Lung (tissue), 12 donors: ENCODE results near the gene PARD3B. TPM values are rescaled to one million over a fixed set of nuclear protein-coding genes. Genes with fewer than 3 reads are reported as not detected.

ENCODE experiments used
- ATAC-seq: fragments of 200-7000 bp; cut with Tn5 transposase; one replicate; pipeline ENCODE4 v1.9.1; 2020; ENCODE audit warnings: moderate number of reproducible peaks; ENCODE audit not compliant: insufficient read depth, low FRiP score
- DNase-seq, 3 donors: peaks; one replicate each; pipeline ENCODE4 v3.0.0-alpha.2; 2013 to 2017
- H3K27ac ChIP-seq, 2 donors: one replicate each; pipeline ENCODE4 v1.5.1; 2013; ENCODE audit warnings: mild to moderate bottlenecking in 2 of 2, moderate library complexity in 2 of 2, control low read depth in 1 of 2, inconsistent platforms in 1 of 2, low read depth in 1 of 2, low read length in 1 of 2
- H3K27me3 ChIP-seq, 3 donors: one replicate each; pipeline ENCODE4 v1.5.1; 2013; ENCODE audit warnings: low read length in 2 of 3; ENCODE audit not compliant: control insufficient read depth in 3 of 3, insufficient read depth in 3 of 3
- H3K36me3 ChIP-seq, 4 donors: one replicate each; pipeline ENCODE4 v1.5.1; 2013; ENCODE audit warnings: low read length in 4 of 4, mild to moderate bottlenecking in 1 of 4, moderate library complexity in 1 of 4; ENCODE audit not compliant: control insufficient read depth in 4 of 4, insufficient read depth in 4 of 4
- H3K4me1 ChIP-seq, 5 donors: one replicate each; pipeline ENCODE4 v1.5.1; 2013; ENCODE audit warnings: low read length in 5 of 5, mild to moderate bottlenecking in 2 of 5, moderate library complexity in 1 of 5; ENCODE audit not compliant: control insufficient read depth in 5 of 5, insufficient read depth in 5 of 5
- H3K4me3 ChIP-seq: one replicate; pipeline ENCODE4 v1.5.1; 2013; ENCODE audit warnings: mild to moderate bottlenecking, control low read depth, moderate library complexity
- H3K9ac ChIP-seq, 2 donors: one replicate each; pipeline ENCODE4 v1.5.1; 2013; ENCODE audit warnings: low read length in 2 of 2, control low read depth in 1 of 2; ENCODE audit not compliant: insufficient read depth in 1 of 2
- H3K9me3 ChIP-seq, 4 donors: one replicate each; pipeline ENCODE4 v1.5.1; 2013; ENCODE audit warnings: low read length in 3 of 4, mild to moderate bottlenecking in 1 of 4, moderate library complexity in 1 of 4; ENCODE audit not compliant: control insufficient read depth in 4 of 4, insufficient read depth in 3 of 4
- WGBS, 2 donors: extraction: QIAGEN DNeasy Blood & Tissue Kit; methylation state at CpG; one replicate each; pipeline ENCODE4 v1.1.7; 2013; 5-methylcytosine and 5-hydroxymethylcytosine counted together
- polyA plus RNA-seq, 2 donors: library from polyadenylated mRNA; stranded (reverse); fragments of 200-250 nt; gene quantifications; one replicate each; pipeline ENCODE4 v1.2.1, GENCODE V29; 2013
- total RNA-seq, 2 donors: library from RNA; depleted of rRNA in 1 of 2; stranded (reverse); fragments of >200 nt in 1 of 2; gene quantifications; one replicate each; pipeline ENCODE4 v1.2.1, GENCODE V29; 2014 to 2021
- TF ChIP-seq, protein P1 (sequence below): IDR thresholded peaks from 2 replicates; pipeline ENCODE4 v1.5.1; 2012; ENCODE audit warnings: mild to moderate bottlenecking; ENCODE audit errors: control extremely low read depth, extremely low read depth
- donor health status: control.
- donor health status: control.
- donor health status: Bipolar disorder and iron deficiency.
- donor health status: healthy.
- donor health status: DM: yes; HTN: yes; CAD: no.

PARD3B gene
- total and polyA plus RNA-seq, 4 donors: 2.4 to 38.7 (median 17.1) TPM

DNA sequence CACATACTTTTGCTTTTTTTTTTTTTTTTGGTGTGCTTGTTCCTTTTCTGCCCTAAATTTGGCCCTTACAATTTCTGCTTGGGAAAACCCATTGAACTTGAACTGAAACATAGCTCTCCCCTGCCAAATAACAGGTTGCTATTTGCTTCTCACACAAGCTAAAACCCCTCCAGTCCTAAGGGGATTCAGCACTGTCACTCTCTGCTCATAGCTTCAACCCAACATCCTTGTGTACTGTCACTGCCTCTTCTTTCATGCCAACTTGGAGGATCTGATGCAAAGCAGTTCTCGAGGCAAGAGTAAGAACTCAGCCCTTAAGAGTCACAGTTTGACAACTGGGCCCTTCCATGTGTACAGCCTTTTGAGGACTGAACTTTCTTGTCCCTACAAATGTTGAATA is 1106.4 kb downstream of the PARD3B start:
- WGBS, 2 donors: 0% methylated on average over 1 of the region's 1 CpG
- ATAC-seq (no peak), DNase-seq (no peak)
- H3K4me3 ChIP-seq: no peak overlapping the region
- H3K36me3 ChIP-seq: no peaks in the 10 kb centered on the region
- H3K27me3 ChIP-seq: no peaks in the 10 kb centered on the region
- H3K27ac ChIP-seq: no peak overlapping the region
- H3K9ac ChIP-seq: no peak overlapping the region
- peaks cover 0 to 3% (median 0%) of the 10 kb centered on the region in 4 donors for H3K9me3 ChIP-seq
- peaks cover 0 to 7% (median 0%) of the 10 kb centered on the region in 5 donors for H3K4me1 ChIP-seq
- TF ChIP-seq, protein P1, sequence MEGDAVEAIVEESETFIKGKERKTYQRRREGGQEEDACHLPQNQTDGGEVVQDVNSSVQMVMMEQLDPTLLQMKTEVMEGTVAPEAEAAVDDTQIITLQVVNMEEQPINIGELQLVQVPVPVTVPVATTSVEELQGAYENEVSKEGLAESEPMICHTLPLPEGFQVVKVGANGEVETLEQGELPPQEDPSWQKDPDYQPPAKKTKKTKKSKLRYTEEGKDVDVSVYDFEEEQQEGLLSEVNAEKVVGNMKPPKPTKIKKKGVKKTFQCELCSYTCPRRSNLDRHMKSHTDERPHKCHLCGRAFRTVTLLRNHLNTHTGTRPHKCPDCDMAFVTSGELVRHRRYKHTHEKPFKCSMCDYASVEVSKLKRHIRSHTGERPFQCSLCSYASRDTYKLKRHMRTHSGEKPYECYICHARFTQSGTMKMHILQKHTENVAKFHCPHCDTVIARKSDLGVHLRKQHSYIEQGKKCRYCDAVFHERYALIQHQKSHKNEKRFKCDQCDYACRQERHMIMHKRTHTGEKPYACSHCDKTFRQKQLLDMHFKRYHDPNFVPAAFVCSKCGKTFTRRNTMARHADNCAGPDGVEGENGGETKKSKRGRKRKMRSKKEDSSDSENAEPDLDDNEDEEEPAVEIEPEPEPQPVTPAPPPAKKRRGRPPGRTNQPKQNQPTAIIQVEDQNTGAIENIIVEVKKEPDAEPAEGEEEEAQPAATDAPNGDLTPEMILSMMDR: no peak

DNA sequence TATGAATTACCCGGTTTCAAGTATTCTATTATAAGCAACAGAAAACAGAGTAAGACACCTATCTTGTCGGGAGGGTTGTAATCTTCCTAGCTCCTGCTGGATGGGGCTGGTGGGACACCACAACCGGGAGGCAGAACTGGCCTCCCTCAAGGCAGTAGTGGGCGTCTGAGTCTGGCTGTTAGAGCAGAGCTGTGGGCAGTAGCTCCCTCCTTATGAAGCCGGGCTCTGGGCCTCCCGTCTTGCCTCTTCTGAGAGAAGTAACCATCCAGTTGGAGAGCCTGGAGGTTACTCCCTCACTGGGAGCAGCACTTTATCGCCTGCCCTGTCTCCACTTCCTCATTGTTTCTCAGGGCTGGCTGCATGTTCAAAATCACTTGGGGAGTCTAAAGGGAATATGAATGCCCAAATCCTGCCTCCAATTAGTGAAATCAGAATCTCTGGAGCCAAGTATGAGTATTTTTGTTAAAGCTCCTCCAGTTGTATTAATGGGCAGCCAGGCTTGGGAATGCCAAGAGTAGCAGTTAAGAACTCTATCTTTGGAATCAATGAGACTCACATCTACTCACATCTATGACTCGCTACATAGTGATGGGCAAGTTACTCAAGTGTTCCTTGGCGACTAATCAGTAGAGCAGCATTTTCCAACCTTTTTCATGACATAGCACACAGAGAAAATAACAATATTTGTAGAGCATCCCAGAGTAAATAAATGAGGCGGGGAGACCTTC is 1109.8 kb downstream of the PARD3B start:
- Histone ChIP-seq H3K4me3 (no peak overlapping the region), H3K36me3 (no peaks in the 10 kb centered on the region), H3K9me3 (no peaks in the 10 kb centered on the region), H3K27me3 (no peaks in the 10 kb centered on the region), H3K9ac (no peak overlapping the region), H3K4me1 (peaks cover 0 to 2% (median 0%) of the 10 kb centered on the region in 5 donors), H3K27ac (no peak overlapping the region)
- WGBS, 2 donors: 92 to 93% methylated on average over 10 of the region's 10 CpGs
- TF ChIP-seq, protein P1: no peak
- no peak for ATAC-seq
- DNase-seq: no peak

DNA sequence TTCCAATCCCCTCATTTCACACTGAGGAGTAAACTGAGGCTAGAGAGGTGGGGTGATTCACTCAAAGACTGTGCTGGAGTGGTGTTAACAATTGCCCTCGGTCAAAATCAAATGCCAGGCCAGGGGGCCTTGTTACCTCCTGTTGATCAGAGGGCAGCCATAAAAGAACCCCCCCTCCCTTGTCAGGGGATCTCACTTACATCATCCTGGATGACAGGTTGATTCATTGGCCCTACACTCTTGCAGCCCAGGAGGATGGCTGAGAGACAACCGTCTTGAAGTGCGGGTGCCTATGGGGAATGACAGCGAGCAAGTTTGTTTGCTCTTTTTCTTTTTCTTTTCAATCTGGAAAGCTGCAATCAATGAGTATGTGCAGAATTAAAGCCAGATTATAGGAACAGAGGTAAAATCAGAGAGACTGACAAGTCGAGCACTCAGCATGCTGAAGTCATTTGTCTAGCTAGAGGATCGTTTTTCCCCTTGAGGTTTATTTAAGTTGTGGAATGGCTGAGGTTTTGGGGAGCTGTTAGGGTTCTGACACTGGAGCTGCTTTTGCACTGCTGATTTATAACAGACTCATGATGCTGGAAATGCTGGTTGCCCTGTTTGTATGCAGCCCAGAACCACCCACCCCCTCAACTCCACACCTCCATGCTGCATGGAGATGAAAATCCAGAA is 1110.6 kb downstream of the PARD3B start:
- H3K9ac ChIP-seq: no peak overlapping the region
- no peak for ATAC-seq
- no peak overlapping the region for H3K4me3 ChIP-seq
- no peaks in the 10 kb centered on the region for H3K36me3 ChIP-seq
- WGBS, 2 donors: 69 to 91% methylated on average over 6 of the region's 6 CpGs
- no peak overlapping the region for H3K27ac ChIP-seq
- no peak for DNase-seq
- TF ChIP-seq, protein P1: no peak
- no peaks in the 10 kb centered on the region for H3K9me3 ChIP-seq
- H3K27me3 ChIP-seq: no peaks in the 10 kb centered on the region
- peaks cover 0 to 9% (median 0%) of the 10 kb centered on the region in 5 donors for H3K4me1 ChIP-seq
